ENCODE measurements around the gene TSPAN11.

GRCh38 chr12:30878024-30878423, 48.5 kb upstream of the TSPAN11 start:
- no peak for TF ChIP-seq CTCF (IDR thresholded peaks at IDR 0.05)
- TF ChIP-seq POLR2A (IDR thresholded peaks at IDR 0.05) = no peak
- no peak for TF ChIP-seq POLR2AphosphoS5 (IDR thresholded peaks at IDR 0.05; ENCODE audit: insufficient read depth in 1 of 2, low read depth in 1 of 2)
